SH-SY5Y (cell line): ENCODE data around the gene TREH.

Experiments
- GATA2 ChIP-seq: IDR thresholded peaks from 2 replicates; pipeline ENCODE4 v1.6.1; 2011; ENCODE audit warnings: mild to moderate bottlenecking, low read depth, low read length
- GATA3 ChIP-seq: IDR thresholded peaks from 2 replicates; pipeline ENCODE4 v1.6.1; 2011; ENCODE audit warnings: low read depth, mild to moderate bottlenecking, low read length, moderate library complexity

DNA sequence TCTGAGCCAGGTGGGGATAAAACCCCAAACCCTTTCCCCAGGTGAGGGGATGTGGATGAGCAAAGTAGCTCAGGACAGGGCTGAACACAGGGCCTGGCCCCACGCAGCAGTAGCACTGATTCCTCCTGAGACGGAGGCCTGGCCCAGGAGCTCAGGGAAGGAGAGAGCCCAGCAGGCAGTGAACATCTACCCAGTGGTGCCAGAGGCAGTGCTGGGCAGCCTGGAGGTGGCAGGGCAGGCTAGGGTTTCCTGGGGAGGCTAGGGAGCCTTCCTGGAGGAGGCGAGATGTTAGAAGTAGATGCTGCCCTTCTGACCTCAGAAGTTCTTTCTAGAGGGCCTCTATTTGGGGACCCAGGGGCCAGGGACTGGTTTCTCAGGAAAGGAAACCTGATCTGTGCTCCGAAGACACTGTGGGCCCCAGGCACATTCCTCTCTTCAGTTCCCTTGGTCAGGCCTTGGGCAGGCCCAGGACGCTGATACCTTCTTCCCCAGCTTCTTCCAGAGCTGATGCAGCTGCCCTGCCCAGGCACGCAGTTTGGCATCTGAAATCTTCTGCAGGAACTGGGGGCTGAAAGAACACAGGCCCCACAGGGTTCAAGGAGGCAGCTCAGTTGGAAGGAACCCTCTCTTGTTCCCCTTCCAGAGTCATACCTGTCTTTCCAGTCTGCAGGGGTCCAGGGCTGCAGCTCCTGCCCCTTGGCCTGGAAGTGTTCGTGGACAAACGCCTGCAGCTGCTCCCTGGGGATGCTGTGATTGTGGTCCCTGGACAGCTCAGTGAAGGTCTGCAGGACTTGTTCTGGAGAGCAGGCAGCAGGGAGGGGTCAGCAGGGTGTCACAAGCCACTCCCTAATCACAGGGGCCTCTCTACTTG, 16.8 kb downstream of the TREH start:
- TF ChIP-seq GATA3 (no peak), GATA2 (no peak)
